Adipocyte (in vitro differentiated cells): Measurements from ENCODE around the gene FGF18.

Experiments
- DNase-seq: peaks from one replicate; pipeline ENCODE4 v3.0.0-alpha.2; 2015; ENCODE audit warnings: low read depth
- H3K27me3 ChIP-seq: replicated peaks from 2 replicates; pipeline ENCODE4 v1.7.0; 2013; ENCODE audit warnings: mild to moderate bottlenecking, low read length, moderate library complexity; ENCODE audit not compliant: control insufficient read depth, insufficient read depth
- H3K36me3 ChIP-seq: 2 replicates; pipeline ENCODE4 v1.7.0; 2013; ENCODE audit warnings: low read length, mild to moderate bottlenecking, moderate library complexity; ENCODE audit not compliant: control insufficient read depth, insufficient read depth, severe bottlenecking
- H3K4me1 ChIP-seq: 2 replicates; pipeline ENCODE4 v1.7.0; 2013; ENCODE audit warnings: mild to moderate bottlenecking, low read length, moderate library complexity; ENCODE audit not compliant: control insufficient read depth, insufficient read depth
- H3K4me3 ChIP-seq: 2 replicates; pipeline ENCODE4 v1.7.0; 2013; ENCODE audit warnings: mild to moderate bottlenecking, low read length, moderate library complexity
- H3K9ac ChIP-seq: 2 replicates; pipeline ENCODE4 v1.7.0; 2013; ENCODE audit warnings: mild to moderate bottlenecking, low read length, moderate library complexity
- H3K9me3 ChIP-seq: 2 replicates; pipeline ENCODE4 v1.7.0; 2013; ENCODE audit warnings: mild to moderate bottlenecking, low read length, moderate library complexity; ENCODE audit not compliant: control insufficient read depth

Gene FGF18

DNA sequence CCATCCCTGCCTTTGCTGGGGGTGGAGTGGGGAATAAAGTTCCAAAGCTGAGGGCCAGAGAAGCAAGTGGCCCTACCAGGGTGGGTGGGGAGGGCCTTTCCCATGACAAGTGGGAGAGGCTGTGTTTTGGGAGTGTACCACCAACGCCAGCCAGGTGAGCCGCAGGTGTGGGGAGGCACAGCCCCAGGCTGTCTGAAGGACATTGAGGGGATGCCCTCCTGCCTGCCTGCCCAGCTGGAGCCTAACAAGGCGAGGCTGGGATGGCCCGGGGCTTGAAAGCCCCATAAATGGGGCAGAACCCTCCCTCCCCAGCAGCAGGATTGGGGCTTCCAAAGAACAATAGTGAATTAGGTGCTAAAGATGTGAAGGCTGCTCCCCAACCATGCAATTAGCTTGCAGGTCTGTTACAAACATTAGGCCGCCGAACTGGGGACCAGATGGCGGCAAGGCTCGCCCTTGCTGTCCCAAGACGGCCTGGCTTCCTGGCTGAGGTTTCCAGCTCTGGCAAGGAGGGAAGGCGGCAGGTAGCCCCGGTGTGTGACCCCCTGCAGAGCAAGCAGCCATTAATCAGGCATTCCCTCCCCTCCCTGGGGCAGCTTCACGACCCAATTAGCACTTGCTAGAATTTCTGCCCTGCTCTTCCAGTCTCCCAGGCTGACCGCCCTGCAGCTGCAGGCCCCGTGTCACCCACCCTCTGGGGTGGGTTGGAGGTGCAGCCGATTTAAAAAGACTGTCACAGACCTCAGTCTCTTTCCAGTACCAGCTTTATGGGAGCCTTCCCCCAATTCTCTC lies 42.9 kb downstream of the FGF18 start:
- Histone ChIP-seq H3K27me3 (no peaks in the 10 kb centered on the region), H3K4me3 (no peak overlapping the region), H3K36me3 (no peaks in the 10 kb centered on the region), H3K4me1 (no peaks in the 10 kb centered on the region), H3K9ac (no peak overlapping the region), H3K9me3 (no peaks in the 10 kb centered on the region)
- DNase-seq: no peak

DNA sequence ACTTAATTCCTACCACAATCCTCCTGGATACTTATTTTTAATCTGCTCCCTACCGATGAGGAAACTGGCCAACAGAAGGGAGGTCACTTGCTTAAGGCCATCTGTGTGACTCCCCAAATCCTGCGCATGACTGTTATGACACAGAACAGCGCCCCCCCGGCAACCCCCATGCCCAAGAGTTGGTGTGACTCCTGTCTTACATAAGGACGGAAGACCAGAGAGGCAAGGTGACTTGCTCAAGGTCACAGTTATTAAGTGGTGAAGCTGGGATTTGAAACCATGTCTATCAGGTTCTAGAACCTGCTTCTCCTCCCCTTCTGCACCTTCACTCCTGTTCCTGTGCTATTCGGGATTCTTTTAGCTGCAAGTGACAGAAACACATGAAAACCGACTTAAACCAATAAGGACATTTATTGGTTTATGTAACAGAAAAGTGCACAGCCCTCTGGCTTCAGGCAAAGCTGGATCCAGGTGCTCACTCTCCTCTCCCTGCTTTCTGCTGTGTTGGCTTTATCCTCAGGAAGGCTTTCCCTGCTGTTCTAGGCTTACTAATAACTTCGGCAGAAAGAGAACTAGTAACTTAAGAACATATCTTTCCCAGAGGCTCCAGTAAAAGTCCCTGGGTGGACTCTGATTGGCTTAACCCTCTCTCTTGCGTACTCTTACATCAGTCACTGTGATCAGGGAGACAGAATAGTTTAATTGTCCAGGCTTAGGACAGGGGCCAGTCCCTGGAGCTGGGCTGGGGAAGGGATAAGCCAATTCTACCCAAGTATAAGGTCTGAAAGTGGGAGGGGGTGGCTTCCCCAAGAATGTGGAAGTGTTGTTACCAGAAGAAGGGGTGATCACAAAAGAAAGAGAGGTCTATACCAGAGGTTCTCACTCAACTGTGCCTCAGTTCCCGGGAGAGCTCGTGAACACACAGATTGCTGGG lies 43.7 kb downstream of the FGF18 start:
- DNase-seq: peak; percentile 48
- H3K27me3 ChIP-seq: no peaks in the 10 kb centered on the region
- no peak overlapping the region for H3K4me3 ChIP-seq
- H3K4me1 ChIP-seq: no peaks in the 10 kb centered on the region
- no peak overlapping the region for H3K9ac ChIP-seq
- H3K9me3 ChIP-seq: no peaks in the 10 kb centered on the region
- no peaks in the 10 kb centered on the region for H3K36me3 ChIP-seq

DNA sequence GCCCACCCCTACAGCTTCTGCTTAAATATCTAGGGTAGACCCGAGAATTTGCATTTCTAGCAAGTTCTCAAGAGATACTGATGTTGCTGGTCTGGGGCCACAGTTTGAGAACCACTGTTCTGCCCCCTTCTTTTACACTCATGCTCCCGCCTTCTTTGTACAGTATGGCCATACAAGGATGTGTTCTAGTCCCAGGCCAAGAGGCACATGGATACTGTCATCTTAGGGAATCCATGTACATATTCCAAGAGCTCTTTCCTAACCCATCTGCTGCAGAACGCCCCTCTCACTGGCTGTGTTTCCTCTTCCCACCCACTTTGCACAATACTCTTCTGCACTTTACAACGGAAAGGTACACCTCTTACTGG lies 44.4 kb downstream of the FGF18 start:
- no peaks in the 10 kb centered on the region for H3K36me3 ChIP-seq
- no peak overlapping the region for H3K4me3 ChIP-seq
- DNase-seq: no peak
- no peak overlapping the region for H3K9ac ChIP-seq
- no peaks in the 10 kb centered on the region for H3K4me1 ChIP-seq
- H3K9me3 ChIP-seq: no peaks in the 10 kb centered on the region
- H3K27me3 ChIP-seq: no peaks in the 10 kb centered on the region

DNA sequence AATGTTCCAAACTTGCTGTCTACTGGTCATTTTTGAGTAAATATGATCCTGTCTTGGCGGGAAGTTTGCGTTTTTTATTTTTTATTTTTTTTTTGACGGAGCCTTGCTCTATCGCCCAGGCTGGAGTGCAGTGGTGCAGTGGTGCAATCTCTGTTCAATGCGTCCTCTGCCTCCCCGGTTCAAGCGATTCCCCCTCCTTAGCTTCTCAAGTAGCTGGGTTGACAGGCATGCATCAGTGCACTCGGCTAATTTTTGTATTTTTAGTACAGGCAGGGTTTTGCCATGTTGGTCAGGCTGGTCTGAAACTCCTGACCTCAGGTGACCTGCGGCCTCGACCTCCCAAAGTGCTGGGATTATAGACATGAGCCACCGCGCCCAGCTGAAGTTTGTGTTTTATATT lies 45.4 kb downstream of the FGF18 start:
- Histone ChIP-seq H3K27me3 (no peaks in the 10 kb centered on the region), H3K4me1 (no peaks in the 10 kb centered on the region), H3K36me3 (no peaks in the 10 kb centered on the region), H3K9me3 (no peaks in the 10 kb centered on the region), H3K9ac (no peak overlapping the region), H3K4me3 (no peak overlapping the region)
- no peak for DNase-seq

DNA sequence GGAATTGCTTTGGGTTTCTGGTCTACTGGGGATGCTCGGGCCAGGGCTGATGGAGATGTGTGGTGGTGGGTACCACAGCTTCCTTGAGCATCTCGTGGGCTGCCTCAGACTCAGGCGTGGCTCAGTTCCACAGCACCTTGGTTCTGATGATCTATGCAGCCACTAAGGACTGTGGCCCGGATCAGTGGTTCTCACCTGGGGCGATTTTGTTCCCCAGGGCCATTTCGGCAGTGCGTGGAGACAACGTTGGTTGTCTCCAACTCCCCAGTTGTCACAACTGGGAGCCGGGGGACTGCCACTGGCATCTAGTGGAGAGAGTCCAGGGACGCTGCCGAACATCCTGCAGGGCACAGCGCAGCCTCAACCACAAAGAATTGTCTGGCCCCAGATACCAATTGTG lies 47.7 kb downstream of the FGF18 start:
- Histone ChIP-seq H3K4me3 (no peak overlapping the region), H3K9me3 (peaks cover 3% of the 10 kb centered on the region), H3K36me3 (no peaks in the 10 kb centered on the region), H3K4me1 (no peaks in the 10 kb centered on the region), H3K9ac (no peak overlapping the region), H3K27me3 (no peaks in the 10 kb centered on the region)
- no peak for DNase-seq

DNA sequence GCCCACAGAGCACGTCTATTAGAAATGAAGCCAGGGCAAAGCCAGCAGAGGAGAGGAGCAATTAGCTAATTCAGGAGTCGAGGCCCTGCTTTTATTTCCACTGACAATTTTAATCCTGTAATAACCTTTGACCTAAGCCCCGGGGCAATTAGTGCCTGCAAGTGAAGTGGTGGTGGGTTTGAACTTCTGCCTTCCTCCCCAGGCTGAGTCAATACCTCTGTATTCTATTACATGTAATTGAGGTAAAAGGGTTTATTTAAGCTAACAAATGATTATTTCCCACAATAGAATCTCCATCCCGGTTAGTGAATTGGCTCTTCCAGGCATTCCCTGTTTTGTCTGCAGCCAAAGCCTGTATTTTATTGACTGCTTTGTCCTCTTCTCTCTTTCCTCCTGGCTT lies 49.9 kb downstream of the FGF18 start:
- H3K4me1 ChIP-seq: no peaks in the 10 kb centered on the region
- H3K9me3 ChIP-seq: peaks cover 3% of the 10 kb centered on the region
- H3K9ac ChIP-seq: no peak overlapping the region
- no peak overlapping the region for H3K4me3 ChIP-seq
- H3K27me3 ChIP-seq: no peaks in the 10 kb centered on the region
- no peak for DNase-seq
- H3K36me3 ChIP-seq: no peaks in the 10 kb centered on the region

DNA sequence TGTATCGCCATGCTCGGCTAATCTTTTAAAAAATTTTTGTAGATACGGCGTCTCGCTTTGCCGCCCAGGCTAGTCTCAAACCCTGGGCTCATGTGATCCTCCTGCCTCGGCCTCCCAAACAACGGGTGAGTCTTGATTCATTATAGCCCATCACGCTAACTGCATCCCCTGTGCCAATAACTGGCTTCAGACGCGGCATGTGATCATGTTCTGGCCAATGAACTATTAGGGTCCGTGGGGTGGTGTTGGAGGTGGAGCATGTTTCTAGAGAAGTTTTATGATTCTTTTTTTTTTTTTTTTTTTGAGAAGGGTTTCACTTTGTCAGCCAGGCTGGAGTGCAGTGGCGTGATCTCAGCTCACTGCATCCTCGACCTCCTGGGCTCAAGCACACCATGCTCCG lies 51.0 kb downstream of the FGF18 start:
- no peak for DNase-seq
- H3K4me3 ChIP-seq: no peak overlapping the region
- H3K9ac ChIP-seq: no peak overlapping the region
- no peaks in the 10 kb centered on the region for H3K27me3 ChIP-seq
- H3K4me1 ChIP-seq: no peaks in the 10 kb centered on the region
- H3K36me3 ChIP-seq: no peaks in the 10 kb centered on the region
- H3K9me3 ChIP-seq: peaks cover 3% of the 10 kb centered on the region

DNA sequence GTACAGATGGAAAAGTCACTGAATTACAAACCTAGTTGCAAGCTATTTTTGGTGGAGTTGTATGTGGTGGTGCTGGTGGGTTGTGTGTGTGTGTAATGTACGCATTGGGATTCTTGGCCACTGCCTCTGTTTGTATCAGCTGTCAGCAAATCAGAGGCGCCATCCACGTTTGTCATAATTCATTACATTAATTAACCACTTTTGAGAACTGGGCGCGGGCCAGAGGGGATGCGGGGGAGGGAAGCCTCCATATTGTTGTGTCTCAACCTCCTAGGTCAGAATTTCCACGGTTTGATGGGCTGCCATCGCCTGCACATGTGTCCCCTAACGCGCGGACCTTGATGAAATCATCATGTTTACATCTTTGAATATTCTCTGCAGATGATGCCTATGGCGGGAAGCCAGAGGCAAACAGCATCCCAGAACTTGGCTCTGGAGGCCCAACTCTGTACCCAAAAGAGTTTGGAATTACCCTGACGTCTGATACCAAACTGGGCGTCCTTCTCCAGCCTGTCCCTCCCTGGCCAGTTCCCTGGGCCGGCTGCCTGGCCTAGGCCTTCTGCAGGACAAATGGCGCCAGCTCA lies 54.9 kb downstream of the FGF18 start:
- no peaks in the 10 kb centered on the region for H3K27me3 ChIP-seq
- H3K9me3 ChIP-seq: peaks cover 3% of the 10 kb centered on the region
- no peak for DNase-seq

DNA sequence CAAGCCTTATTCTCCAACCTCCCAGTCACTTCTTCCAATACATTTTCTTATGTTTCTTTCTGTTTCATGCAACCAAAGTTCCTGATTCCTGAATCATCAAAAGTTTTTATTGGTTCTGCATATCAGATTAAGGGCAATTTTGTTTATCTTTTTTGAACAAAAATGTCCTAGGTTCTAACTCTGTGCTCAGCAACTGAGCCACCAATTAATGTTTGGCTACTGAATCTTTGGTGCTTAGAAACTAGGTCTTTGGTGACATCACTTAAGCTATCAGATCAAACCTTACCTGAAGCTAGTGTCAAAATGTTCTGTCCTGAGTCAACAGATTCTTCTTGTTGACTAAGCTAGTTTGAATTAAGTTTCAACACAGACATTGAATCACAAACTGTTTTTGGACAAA lies 56.1 kb downstream of the FGF18 start:
- Histone ChIP-seq H3K9me3 (peaks cover 3% of the 10 kb centered on the region), H3K9ac (no peak overlapping the region), H3K36me3 (no peaks in the 10 kb centered on the region), H3K4me3 (no peak overlapping the region), H3K27me3 (no peaks in the 10 kb centered on the region), H3K4me1 (peaks cover 3% of the 10 kb centered on the region)
- DNase-seq: peak; percentile 21

More for the DNA sequence above, 54.9 kb downstream of the FGF18 start:
- Histone ChIP-seq H3K9ac (no peak overlapping the region), H3K4me3 (no peak overlapping the region), H3K4me1 (peaks cover 3% of the 10 kb centered on the region), H3K36me3 (no peaks in the 10 kb centered on the region)

DNA sequence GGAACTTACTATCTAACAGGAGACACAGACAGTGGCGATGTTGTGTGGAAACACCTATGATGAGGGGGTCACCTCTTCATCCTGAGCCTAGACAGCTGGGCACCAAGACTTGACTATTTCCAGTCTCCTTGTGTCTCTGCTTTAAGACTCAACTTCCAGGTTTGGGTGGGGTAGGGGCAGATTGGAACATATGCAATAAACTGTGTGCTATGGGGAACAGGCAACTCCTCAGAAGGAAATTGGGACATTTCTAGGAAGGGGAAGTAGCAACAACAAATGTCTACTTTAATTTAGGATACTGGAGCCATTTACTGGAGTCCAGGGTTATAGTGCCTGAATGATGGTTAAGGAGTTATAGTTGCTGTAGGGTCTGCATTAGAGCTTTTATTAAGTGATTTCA lies 57.3 kb downstream of the FGF18 start:
- no peaks in the 10 kb centered on the region for H3K9me3 ChIP-seq
- H3K36me3 ChIP-seq: no peaks in the 10 kb centered on the region
- no peak overlapping the region for H3K9ac ChIP-seq
- H3K27me3 ChIP-seq: no peaks in the 10 kb centered on the region
- H3K4me1 ChIP-seq: peaks cover 3% of the 10 kb centered on the region
- DNase-seq: no peak
- no peak overlapping the region for H3K4me3 ChIP-seq

DNA sequence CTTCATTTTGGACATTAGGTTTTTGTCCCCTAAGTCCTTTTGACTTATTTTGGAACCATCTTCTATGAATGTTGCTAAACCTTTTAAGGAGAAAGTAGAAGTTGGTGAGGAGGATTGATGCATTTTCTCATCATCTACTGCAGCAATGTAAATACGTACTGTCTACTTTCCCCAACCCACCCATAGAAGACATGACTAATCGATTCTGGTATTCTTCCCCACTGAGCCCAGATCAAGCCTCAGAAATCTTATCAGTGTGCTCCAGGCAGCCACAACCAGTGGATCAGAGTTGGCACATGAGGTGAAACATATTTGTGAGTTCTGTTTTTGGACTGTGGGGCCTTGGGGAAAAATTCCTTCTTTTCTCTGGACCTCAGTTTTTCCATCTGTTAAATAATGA lies 57.7 kb downstream of the FGF18 start:
- H3K9ac ChIP-seq: no peak overlapping the region
- H3K27me3 ChIP-seq: no peaks in the 10 kb centered on the region
- DNase-seq: peak; percentile 20
- no peaks in the 10 kb centered on the region for H3K36me3 ChIP-seq
- no peaks in the 10 kb centered on the region for H3K9me3 ChIP-seq
- no peak overlapping the region for H3K4me3 ChIP-seq
- peaks cover 3% of the 10 kb centered on the region for H3K4me1 ChIP-seq
